WTC11 (cell line): Measurements from ENCODE around the gene RIPK3. TPM values are rescaled to one million over a fixed set of nuclear protein-coding genes. Genes with fewer than 3 reads are reported as not detected.
"Not testable (repeated sequence)": the region's sequence is repeated elsewhere in the genome, so short reads cannot be mapped to it uniquely, and the experiment has no call there.

Source experiments
- ATAC-seq: fragments of 200-7000 bp; cut with Tn5 transposase; 2 replicates; pipeline ENCODE4 v1.10.0; 2021; ENCODE audit warnings: mild to moderate bottlenecking, moderate library complexity
- CTCF ChIA-PET: fragments of 300-600 bp; sonication (Branson Sonifier 250); formaldehyde crosslinking; loops from one replicate; lab custom pipeline; 2021; ENCODE audit warnings: antibody characterized with exemption; lab: Charles Lee
- POLR2A ChIA-PET: fragments of 350-600 bp; sonication (Branson Sonifier 250); formaldehyde crosslinking; loops from one replicate; lab custom pipeline; 2021; ENCODE audit warnings: antibody characterized with exemption; lab: Charles Lee
- DNase-seq: peaks from one replicate; pipeline ENCODE4 v3.0.0; 2021; ENCODE audit warnings: low spot score
- H3K27ac Mint-ChIP-seq: 2 replicates; pipeline ENCODE4 v1.8.0; 2021; ENCODE audit warnings: mixed read lengths
- H3K27me3 Mint-ChIP-seq: 2 replicates; pipeline ENCODE4 v1.8.0; 2021; ENCODE audit warnings: low read depth, mild to moderate bottlenecking, moderate library complexity, mixed read lengths
- H3K36me3 Mint-ChIP-seq: 2 replicates; pipeline ENCODE4 v1.8.0; 2021; ENCODE audit warnings: mixed read lengths
- H3K4me1 Mint-ChIP-seq: 2 replicates; pipeline ENCODE4 v1.8.0; 2022; ENCODE audit warnings: mixed read lengths
- H3K4me3 Mint-ChIP-seq: 2 replicates; pipeline ENCODE4 v1.8.0; 2021; ENCODE audit warnings: mild to moderate bottlenecking, moderate library complexity, mixed read lengths
- H3K9me3 Mint-ChIP-seq: 2 replicates; pipeline ENCODE4 v1.8.0; 2021; ENCODE audit warnings: mixed read lengths
- ARID4B ChIP-seq: sonication (generic); formaldehyde crosslinking; IDR thresholded peaks from 2 replicates; pipeline ENCODE4 v1.8.0; 2023; ENCODE audit warnings: missing genetic modification reagents, mild to moderate bottlenecking, borderline replicate concordance
- CTCF ChIP-seq: fragments of 200-600 bp; IDR thresholded peaks from 2 replicates; pipeline ENCODE4 v1.8.0; 2022; ENCODE audit warnings: antibody characterized with exemption
- ERG ChIP-seq: fragments of 250-450 bp; sonication (Bioruptor Pico); IDR thresholded peaks from 2 replicates; pipeline ENCODE4 v1.8.0; 2021; ENCODE audit warnings: mild to moderate bottlenecking
- FOXJ3 ChIP-seq: sonication (generic); formaldehyde crosslinking; IDR thresholded peaks from 2 replicates; pipeline ENCODE4 v1.9.0; 2021; ENCODE audit warnings: missing genetic modification reagents, mild to moderate bottlenecking, borderline replicate concordance
- FOXK1 ChIP-seq: sonication (generic); formaldehyde crosslinking; IDR thresholded peaks from 2 replicates; pipeline ENCODE4 v1.8.0; 2022; ENCODE audit warnings: mild to moderate bottlenecking, moderate library complexity, missing genetic modification reagents
- GABPB1 ChIP-seq: sonication (generic); formaldehyde crosslinking; IDR thresholded peaks from 2 replicates; pipeline ENCODE4 v1.8.1; 2023; ENCODE audit warnings: mild to moderate bottlenecking, missing genetic modification reagents
- GTF2I ChIP-seq: fragments of 250-450 bp; sonication (Bioruptor Pico); conservative IDR thresholded peaks from 2 replicates; pipeline ENCODE4 v1.4.0; 2021; ENCODE audit warnings: mild to moderate bottlenecking
- NFE2L1 ChIP-seq: sonication (generic); formaldehyde crosslinking; IDR thresholded peaks from 2 replicates; pipeline ENCODE4 v1.8.1; 2023; ENCODE audit warnings: missing genetic modification reagents
- PREB ChIP-seq: sonication (generic); formaldehyde crosslinking; IDR thresholded peaks from 2 replicates; pipeline ENCODE4 v1.8.1; 2022; ENCODE audit warnings: mild to moderate bottlenecking, missing genetic modification reagents, moderate library complexity, borderline replicate concordance
- PRRX2 ChIP-seq: fragments of 250-450 bp; sonication (Bioruptor Pico); IDR thresholded peaks from 2 replicates; pipeline ENCODE4 v1.8.0; 2021; ENCODE audit warnings: mild to moderate bottlenecking
- SOX15 ChIP-seq: fragments of 250-450 bp; sonication (Bioruptor Pico); IDR thresholded peaks from 2 replicates; pipeline ENCODE4 v1.9.0; 2021; ENCODE audit warnings: mild to moderate bottlenecking
- SP1 ChIP-seq: sonication (generic); formaldehyde crosslinking; conservative IDR thresholded peaks from 2 replicates; pipeline ENCODE4 v1.8.1; 2022; ENCODE audit warnings: missing genetic modification reagents
- TCF7 ChIP-seq: sonication (generic); formaldehyde crosslinking; IDR thresholded peaks from 2 replicates; pipeline ENCODE4 v1.8.0; 2022; ENCODE audit warnings: mild to moderate bottlenecking, low read depth, missing genetic modification reagents, moderate library complexity
- USF2 ChIP-seq: sonication (generic); formaldehyde crosslinking; IDR thresholded peaks from 2 replicates; pipeline ENCODE4 v1.8.1; 2023; ENCODE audit warnings: mild to moderate bottlenecking, missing genetic modification reagents, moderate library complexity
- ZNF121 ChIP-seq: sonication (generic); formaldehyde crosslinking; IDR thresholded peaks from 2 replicates; pipeline ENCODE4 v1.8.0; 2023; ENCODE audit warnings: missing genetic modification reagents
- ZNF416 ChIP-seq: fragments of 250-450 bp; sonication (Bioruptor Pico); IDR thresholded peaks from 2 replicates; pipeline ENCODE4 v1.9.0; 2021; ENCODE audit warnings: mild to moderate bottlenecking, inconsistent platforms
- ZNF512 ChIP-seq: sonication (generic); formaldehyde crosslinking; IDR thresholded peaks from 2 replicates; pipeline ENCODE4 v1.8.1; 2022; ENCODE audit warnings: missing genetic modification reagents, borderline replicate concordance
- total RNA-seq: library from RNA; stranded (reverse); gene quantifications from 3 replicates; pipeline ENCODE4 v1.2.3, GENCODE V29; 2021

The RIPK3 gene
- total RNA-seq, 1 experiment from 2014 or later: 0.83 TPM

GRCh38 chr14:24372701-24373416, 33.1 kb upstream of the RIPK3 start:
- Mint-ChIP-seq H3K36me3 (peaks cover 4% of the 10 kb centered on the region; the same call in 1 of the 2 replicates), H3K4me1 (peaks cover 32% of the 10 kb centered on the region), H3K27me3 (no peaks in the 10 kb centered on the region), H3K4me3 (no peak overlapping the region)
- no peak for ATAC-seq
- TF ChIP-seq SP1 (CRISPR knock-in tag) (no peak), ZNF512 (CRISPR knock-in tag) (no peak), ZNF416 (CRISPR knock-in tag) (no peak), ZNF121 (CRISPR knock-in tag) (no peak), FOXJ3 (no peak), USF2 (CRISPR knock-in tag) (no peak), CTCF (no peak), NFE2L1 (CRISPR knock-in tag) (no peak), GTF2I (CRISPR knock-in tag) (no peak)
- TF ChIP-seq, all 79 proteins: peak for 0
- ChIA-PET CTCF (interaction anchor here (0.9 to 3.7 kb wide), 4 partner anchors 21 to 65 kb away, joined by 3 to 29 read pairs (median 3); partner anchors contain the start of gene CIDEB), POLR2A (interaction anchor here (1.1 kb wide), 1 partner anchor 59 kb away, joined by 3 read pairs; no protein-coding TSS in a partner anchor)
- no peaks in the 10 kb centered on the region for H3K9me3 Mint-ChIP-seq
- DNase-seq: no peak
- H3K27ac Mint-ChIP-seq: no peak overlapping the region

- not testable (repeated sequence) for H3K27ac Mint-ChIP-seq, H3K27me3 Mint-ChIP-seq, H3K4me3 Mint-ChIP-seq, H3K9me3 Mint-ChIP-seq, ATAC-seq, H3K36me3 Mint-ChIP-seq, DNase-seq
- CTCF ChIA-PET: interaction anchor here (0.8 to 3.7 kb wide), 3 partner anchors 9 to 60 kb away, joined by 3 to 29 read pairs (median 5); no protein-coding TSS in a partner anchor
- peaks cover 19% of the 10 kb centered on the region for H3K4me1 Mint-ChIP-seq
- POLR2A ChIA-PET: interaction anchor here (0.7 kb wide), 1 partner anchor 22 kb away, joined by 4 read pairs; no protein-coding TSS in a partner anchor
Measured at GRCh38 chr14:24371605-24372004, 31.8 kb upstream of the RIPK3 start.

GRCh38 chr14:24370748-24371147, 31.0 kb upstream of the RIPK3 start:
- Mint-ChIP-seq H3K9me3 (no peaks in the 10 kb centered on the region), H3K36me3 (peaks cover 4% of the 10 kb centered on the region; the same call in 1 of the 2 replicates), H3K4me3 (no peak overlapping the region), H3K4me1 (peaks cover 14% of the 10 kb centered on the region)
- CTCF ChIA-PET: interaction anchor here (1.2 to 3.7 kb wide), 4 partner anchors 9 to 61 kb away, joined by 3 to 29 read pairs (median 5); no protein-coding TSS in a partner anchor
- no peak for DNase-seq
- ATAC-seq: no peak
- POLR2A ChIA-PET: no interaction called here
- no peak for TF ChIP-seq PRRX2 (CRISPR knock-in tag)
- TF ChIP-seq SOX15: no peak
- no peak for TF ChIP-seq ARID4B (CRISPR knock-in tag)
- TF ChIP-seq ERG (CRISPR knock-in tag): no peak
- no peak for TF ChIP-seq GABPB1
- TF ChIP-seq TCF7 (CRISPR knock-in tag): no peak
- no peak for TF ChIP-seq FOXK1
- TF ChIP-seq PREB (CRISPR knock-in tag): no peak
- TF ChIP-seq, all 79 proteins: peak for 0
- Mint-ChIP-seq H3K27me3 (no peaks in the 10 kb centered on the region), H3K27ac (no peak overlapping the region)
